ENCODE measurements around the gene RNLS.

The RNLS gene

GRCh38 chr10:88477343-88478085 is 105.6 kb downstream of the RNLS start:
- DNase-seq (ENCODE audit: low spot score): no peak

- DNase-seq (ENCODE audit: low spot score): no peak
Measured at GRCh38 chr10:88474884-88475844, 108.0 kb downstream of the RNLS start.

GRCh38 chr10:88473989-88474883 is 108.9 kb downstream of the RNLS start:
- DNase-seq (ENCODE audit: low spot score): no peak

- no peak for DNase-seq (ENCODE audit: low spot score)
Measured at GRCh38 chr10:88472540-88472939, 110.6 kb downstream of the RNLS start.

GRCh38 chr10:88471899-88472298 is 111.2 kb downstream of the RNLS start:
- no peak for DNase-seq (ENCODE audit: low spot score)

GRCh38 chr10:88467835-88468485 is 115.2 kb downstream of the RNLS start:
- DNase-seq (ENCODE audit: low spot score): no peak

GRCh38 chr10:88466786-88467185 is 116.3 kb downstream of the RNLS start:
- DNase-seq (ENCODE audit: low spot score): no peak

- DNase-seq (ENCODE audit: low spot score): no peak
Measured at GRCh38 chr10:88465765-88466164, 117.4 kb downstream of the RNLS start.

GRCh38 chr10:88463811-88464210 is 119.3 kb downstream of the RNLS start:
- DNase-seq (ENCODE audit: low spot score): no peak

GRCh38 chr10:88461426-88461825 is 121.7 kb downstream of the RNLS start:
- DNase-seq (ENCODE audit: low spot score): no peak

- no peak for DNase-seq (ENCODE audit: low spot score)
Measured at GRCh38 chr10:88459530-88459929, 123.6 kb downstream of the RNLS start.

GRCh38 chr10:88458209-88458608 is 124.9 kb downstream of the RNLS start:
- no peak for DNase-seq (ENCODE audit: low spot score)

- DNase-seq (ENCODE audit: low spot score): no peak
Measured at GRCh38 chr10:88457660-88458059, 125.5 kb downstream of the RNLS start.

- no peak for DNase-seq (ENCODE audit: low spot score)
Measured at GRCh38 chr10:88456730-88457129, 126.4 kb downstream of the RNLS start.

GRCh38 chr10:88455831-88456230 is 127.3 kb downstream of the RNLS start:
- no peak for DNase-seq (ENCODE audit: low spot score)

- no peak for DNase-seq (ENCODE audit: low spot score)
Measured at GRCh38 chr10:88450201-88450600, 132.9 kb downstream of the RNLS start.

GRCh38 chr10:88442716-88443115 is 140.4 kb downstream of the RNLS start:
- DNase-seq (ENCODE audit: low spot score): no peak

GRCh38 chr10:88440541-88440940 is 142.6 kb downstream of the RNLS start:
- no peak for DNase-seq (ENCODE audit: low spot score)

GRCh38 chr10:88439932-88440331 is 143.2 kb downstream of the RNLS start:
- DNase-seq (ENCODE audit: low spot score): no peak

- DNase-seq (ENCODE audit: low spot score): no peak
Measured at GRCh38 chr10:88437411-88437810, 145.7 kb downstream of the RNLS start.

- DNase-seq (ENCODE audit: low spot score): no peak
Measured at GRCh38 chr10:88433565-88434186, 149.4 kb downstream of the RNLS start.
